Activated gamma-delta T cell treated with Interleukin-2 at 50 U/mL for 16 hours (primary cell): ENCODE measurements around the gene PXT1.
"Not testable (repeated sequence)": the region's sequence is repeated elsewhere in the genome, so short reads cannot be mapped to it uniquely, and the experiment has no call there.

ENCODE experiments used
- DNase-seq: peaks from one replicate; pipeline ENCODE4 v3.0.0-alpha.2; 2020

The PXT1 gene, protein sequence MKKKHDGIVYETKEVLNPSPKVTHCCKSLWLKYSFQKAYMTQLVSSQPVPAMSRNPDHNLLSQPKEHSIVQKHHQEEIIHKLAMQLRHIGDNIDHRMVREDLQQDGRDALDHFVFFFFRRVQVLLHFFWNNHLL

DNA sequence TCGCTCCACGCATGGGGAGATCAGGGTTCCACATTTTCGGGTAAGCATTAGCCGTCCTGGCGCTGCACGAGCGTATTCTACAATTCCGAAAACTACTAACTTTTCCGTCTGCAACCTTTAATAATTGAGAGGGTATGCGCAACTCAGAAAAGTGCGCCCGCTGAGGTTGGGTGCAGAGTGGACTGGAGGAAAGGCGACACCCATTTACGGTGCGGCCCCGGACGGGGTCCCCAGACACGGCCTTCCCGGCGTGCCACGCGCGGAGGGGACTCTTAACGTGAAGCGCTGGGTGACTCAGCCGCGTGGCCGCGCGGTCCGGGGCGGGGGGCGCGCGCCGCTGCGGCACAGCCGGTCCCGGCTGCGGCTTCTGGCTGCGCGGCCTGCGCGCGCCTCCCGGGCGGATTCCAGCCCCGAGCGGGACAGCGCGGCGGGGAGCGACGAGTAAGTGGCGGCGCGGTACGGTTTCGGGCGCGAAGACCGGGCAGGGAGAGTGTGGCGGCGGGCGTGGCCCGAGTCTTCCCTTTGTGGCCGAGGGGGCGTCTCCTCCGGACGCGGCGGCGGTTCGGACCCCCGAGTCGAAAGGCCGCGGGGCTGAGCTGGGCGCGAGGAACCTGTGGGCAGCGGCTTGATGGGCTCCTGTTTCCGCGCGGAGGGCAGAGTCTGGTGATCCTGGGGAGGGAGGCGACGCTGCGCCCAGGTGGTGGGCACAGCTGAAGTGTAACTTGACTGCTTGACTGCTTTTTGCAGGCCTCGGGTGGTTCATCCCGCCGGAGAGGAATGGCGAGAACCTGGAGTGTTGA, at the start of gene PXT1, which contains the start of gene KCTD20:
PXT1 (minus strand) TSS at position 184 of the 800 bp plus-strand sequence. CDS start 16,772 bp downstream, outside the sequence.
KCTD20 (plus strand) TSS at position 330 of the 800 bp plus-strand sequence. CDS start 27,098 bp downstream, outside the sequence.
- peak; percentile 82 for DNase-seq

DNA sequence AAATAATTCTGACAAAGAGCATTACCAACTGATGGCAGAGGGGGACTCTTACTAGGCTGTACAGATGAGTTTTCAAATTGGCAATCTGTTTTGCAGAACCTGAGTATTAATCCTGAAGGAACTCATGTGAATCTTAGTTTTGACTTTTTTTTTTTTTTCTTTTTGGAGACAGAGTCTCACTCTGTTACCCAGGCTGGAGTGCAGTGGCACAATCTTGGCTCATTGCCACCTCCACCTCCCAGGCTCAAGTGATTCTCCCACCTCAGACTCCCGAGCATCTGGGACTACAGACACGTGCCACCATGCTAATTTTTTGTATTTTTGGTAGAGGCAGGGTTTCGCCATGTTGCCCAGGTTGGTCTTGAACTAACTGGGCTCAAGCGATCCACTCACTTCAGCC, 49.4 kb upstream of the PXT1 start:
- no peak for DNase-seq

DNA sequence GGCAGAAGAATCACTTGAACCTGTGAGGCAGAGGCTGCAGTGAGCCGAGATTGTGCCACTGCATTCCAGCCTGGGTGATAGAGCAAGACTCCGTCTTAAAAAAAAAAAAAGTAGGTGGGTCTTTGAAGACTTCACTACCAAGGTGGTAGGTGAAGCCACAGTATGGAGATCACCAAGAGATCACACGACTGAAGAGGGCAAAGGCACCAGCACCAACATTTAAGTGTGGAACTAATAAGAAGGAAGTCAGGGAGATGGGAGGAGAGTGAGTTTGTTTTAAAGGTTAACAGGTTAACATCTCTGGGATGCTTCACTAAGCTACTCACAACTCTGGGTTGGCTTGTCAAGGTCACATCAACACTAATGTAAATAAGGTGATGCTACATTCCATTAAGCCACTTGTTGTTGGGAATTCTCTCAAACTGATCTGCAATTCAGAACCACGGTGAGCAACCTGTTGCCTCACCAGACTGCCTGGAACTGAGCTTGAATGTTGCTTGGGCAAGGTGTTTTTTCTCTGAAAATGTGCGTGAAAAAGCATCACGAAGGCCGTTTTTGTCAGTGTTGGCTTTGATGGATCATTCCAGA, 48.8 kb upstream of the PXT1 start:
- DNase-seq = no peak

DNA sequence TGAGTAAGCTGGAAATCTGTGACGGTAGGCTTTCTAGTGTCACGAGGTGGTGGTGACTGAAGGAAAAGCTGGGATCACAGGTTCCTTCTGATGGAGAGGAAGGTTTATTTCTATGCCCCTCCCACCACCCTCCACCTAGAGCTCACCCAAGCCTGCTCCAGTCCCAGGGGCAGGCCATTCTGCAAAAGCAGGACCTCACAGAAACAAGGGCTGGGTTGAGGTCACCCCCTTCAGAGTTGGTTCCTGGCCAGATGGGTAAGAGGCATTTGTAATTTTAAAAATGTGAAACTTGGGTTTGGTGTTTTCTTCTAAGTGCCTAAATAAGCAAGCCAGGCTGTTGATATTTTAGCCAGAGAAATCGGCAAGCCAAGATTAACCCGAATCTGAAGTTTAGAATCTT, 46.8 kb upstream of the PXT1 start:
- no peak for DNase-seq

DNA sequence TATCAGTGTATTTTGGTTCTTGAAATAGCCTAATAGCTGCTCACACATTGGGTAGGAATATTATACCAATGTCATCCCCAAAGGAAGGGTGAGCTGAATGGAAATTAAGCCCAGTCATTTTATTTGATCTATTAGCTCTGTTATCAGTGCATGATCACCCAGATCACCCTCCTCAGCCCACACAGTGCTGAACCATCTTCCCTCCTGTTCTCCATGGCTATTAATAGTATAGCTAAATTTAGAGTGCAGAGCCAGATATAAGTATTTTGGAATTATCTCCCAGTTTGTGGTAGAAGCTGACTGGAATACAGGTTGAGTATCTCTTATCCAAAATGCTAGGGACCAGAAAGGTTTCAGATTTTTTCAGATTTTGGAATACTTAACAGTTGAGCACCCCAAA, 45.6 kb upstream of the PXT1 start:
- DNase-seq = no peak

DNA sequence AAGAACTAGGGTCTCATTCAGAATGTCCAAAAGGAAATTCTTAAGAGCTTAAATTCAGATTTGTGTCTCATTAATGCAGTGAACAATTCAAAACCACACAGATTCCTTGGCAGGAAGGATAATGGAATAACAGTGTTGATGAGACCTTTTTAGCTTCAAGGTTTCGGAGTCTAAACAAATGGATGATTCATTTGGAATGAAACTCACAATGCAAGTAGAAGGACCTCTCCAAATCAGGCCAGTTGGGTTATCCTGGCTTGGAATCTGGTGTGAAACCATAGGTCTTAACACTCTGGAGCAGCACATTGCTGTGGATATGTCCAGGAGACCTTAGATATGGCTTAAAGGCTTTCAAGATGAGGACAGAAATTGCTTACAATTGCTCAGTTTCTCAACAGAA, 45.0 kb upstream of the PXT1 start:
- no peak for DNase-seq

DNA sequence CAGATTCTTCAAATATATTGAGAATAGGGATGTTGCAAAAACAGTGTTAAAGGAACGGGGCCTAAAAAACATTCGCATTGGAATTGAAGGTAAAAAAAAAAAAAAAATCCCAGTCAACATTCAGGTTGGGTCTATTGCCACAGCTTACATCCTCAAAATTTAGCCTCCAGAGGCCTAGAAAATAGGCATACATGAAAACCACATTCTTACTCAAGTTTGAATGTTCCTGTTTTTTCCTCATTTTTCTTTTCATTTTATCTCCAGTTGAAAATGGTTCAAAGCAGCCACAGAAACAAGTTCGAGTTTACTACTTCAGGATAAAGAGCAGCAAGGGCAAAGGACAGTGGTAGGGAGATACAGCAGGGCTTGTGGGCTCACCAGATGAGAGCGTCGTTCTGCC, 42.1 kb upstream of the PXT1 start:
- no peak for DNase-seq

DNA sequence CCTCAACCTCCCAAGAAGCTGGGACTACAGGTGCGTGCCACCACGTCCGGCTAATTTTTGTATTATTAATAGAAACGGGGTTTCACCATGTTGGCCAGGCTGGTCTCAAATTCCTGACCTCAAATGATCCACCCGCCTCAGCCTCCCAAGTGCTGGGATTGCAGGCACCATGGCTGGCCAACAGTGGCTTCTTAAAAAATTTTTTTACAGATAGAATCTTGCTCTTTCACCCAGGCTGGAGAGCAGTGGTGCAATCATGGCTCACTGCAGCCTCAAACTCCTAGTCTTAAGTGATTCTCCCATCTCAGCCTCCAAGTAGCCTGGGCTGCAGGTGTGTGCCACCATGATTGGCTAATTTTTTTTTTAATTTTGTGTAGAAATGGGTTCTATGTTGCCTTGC, 40.7 kb upstream of the PXT1 start:
- DNase-seq = not testable (repeated sequence)

DNA sequence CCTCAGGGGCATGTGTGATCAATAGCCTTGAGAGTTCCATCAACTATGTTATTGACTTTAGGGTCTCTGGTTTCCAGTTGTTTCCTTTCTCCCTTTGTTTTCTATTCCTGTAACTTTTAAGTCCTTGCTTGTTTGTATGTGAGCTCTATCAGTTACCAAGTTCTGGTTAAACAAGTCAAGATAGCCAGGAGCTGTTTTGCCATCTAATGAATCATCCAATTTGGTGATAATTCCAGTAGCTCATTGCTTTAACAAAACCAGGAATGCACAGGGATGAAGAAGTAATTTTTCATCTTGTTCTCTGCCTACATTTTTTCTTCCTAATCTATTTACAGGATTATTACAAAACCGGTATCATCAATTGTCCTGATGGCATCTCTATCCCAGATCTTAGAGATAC, 36.6 kb upstream of the PXT1 start:
- no peak for DNase-seq

DNA sequence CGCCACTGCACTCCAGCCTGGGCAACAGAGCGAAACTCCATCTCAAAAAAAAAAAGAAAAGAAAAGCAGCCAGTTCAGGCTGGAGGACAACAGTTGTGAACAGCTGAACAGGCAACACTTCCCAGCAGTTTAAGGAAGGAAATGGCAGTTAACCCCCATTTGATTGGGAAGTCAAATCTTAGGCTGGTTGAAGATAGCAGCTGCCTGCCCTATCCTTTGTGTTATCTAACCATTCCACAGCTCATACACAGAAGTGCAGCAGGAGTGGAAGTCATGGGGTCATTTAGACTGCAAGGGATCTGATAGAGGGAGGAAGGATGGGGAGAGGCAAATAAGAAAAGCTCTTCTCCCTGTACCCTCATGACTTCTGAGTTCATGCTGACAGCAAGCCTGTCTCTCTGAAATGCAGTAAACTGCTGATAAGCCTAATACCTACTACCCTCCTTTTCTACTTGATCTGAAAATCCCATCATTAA, 35.4 kb upstream of the PXT1 start:
- DNase-seq = no peak

DNA sequence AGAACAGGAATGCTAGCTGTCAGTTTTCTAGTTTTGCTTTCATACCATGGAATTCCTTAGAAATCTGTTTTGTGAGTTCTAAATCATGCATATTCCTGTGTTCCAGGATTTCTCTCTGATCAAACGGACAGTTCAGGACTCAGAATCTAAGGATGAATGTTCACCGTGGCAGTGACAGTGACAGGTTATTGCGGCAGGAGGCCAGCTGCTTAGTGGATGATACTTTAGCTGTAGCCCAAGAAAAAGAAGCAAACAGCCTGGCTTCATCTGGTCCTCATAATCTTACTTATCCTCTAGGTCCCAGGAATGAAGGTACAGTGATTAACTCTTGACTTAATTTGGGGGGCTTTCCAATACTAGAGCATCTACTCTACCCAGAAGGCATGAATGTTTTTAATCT, 27.3 kb upstream of the PXT1 start:
- no peak for DNase-seq

DNA sequence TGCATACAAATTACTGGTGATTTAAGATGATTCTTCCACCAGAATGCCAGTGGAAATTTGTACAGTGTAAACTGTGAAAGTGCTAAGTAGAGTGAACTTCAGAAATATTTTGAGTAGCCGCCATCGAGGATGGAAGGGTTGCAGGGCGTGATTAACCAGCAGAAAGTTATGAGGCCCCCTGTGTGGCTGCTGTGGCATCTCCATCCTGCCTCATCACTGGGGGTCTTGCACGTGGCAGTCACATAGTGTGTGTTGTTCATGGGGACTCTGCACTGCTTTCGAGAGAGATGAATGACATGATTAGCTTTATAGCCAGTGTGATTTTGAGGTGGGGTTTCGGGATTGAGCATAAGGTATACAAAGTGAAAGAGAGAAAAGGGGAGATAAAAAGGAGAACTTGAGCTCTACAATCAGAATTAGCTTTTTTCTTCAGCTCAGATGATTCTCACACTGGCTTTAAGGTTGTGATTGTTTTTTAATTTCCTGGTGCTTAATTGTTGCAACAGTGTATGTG, 26.6 kb upstream of the PXT1 start:
- DNase-seq = no peak

DNA sequence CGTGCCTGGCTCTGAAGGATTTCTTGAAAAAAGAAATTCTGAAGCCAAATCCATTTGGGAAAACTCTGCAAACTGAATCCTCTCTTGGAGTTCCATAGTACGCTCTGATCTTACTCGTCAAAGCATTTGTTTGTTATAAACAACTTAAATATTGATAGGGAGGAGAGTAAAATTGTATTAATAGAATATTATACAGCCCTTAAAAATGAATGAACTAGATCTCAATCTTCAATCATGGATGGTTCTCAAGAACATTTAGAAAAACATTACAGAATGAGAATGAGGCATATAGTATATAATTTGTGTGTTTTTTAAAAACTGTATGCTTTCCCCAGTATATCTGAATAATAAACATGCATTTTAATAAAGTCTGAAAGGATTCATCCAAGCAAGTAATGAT, 25.0 kb upstream of the PXT1 start:
- DNase-seq = no peak

DNA sequence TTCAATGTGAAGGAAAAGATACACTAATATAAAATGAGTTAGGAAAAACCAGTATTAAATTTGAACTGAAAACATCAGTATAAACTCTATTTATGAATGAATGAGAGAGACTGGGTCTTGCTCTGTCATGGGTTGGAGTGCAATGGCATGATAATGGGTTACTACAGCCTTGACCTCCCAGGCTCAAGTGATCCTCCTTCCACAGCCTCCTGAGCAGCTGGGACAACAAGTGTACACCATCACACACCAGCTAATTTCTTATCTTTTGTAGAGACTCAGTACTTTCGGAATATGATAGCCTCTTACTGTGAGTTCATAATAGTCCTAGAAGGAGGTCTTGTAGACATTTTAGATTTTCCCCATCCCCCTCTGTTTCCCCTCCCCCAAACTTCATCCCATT, 21.6 kb upstream of the PXT1 start:
- DNase-seq = no peak

DNA sequence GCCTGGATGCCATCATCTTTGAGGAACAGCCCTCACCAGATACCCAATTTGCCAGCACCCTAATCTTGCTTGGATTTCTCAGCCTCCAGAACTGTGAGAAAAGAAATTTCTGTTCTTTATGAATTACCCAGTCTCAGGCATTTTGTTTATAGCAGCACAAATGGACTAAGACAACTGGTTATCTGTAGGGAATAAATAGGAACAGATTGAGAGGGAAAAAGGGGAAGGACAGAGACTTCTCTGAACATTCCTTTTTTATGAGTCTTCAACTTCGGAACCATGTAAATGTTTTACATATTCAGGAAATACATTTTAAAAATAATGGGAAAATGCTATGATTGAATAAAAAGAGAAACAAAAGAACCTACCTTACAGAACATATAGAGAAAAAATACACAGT, 21.0 kb upstream of the PXT1 start:
- no peak for DNase-seq

DNA sequence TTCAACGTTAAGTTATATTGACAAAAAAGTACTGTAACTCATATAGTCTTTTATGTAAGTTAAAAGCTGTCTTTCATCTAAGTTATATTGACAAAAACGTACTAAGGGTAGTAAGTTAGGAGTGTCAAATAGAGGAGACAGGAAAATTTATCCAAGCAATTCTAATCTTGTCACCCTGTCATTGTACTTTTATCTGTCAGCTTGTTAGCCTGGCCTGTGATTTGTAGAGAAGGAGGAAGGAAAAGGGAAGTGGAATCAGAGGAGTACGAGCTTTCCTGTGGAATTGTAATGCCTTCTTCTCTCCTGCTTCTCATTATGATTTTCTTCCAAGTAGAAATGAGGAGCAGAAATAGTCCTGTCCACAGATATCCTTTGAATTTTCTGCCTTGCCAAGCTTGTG, 19.0 kb upstream of the PXT1 start:
- no peak for DNase-seq

DNA sequence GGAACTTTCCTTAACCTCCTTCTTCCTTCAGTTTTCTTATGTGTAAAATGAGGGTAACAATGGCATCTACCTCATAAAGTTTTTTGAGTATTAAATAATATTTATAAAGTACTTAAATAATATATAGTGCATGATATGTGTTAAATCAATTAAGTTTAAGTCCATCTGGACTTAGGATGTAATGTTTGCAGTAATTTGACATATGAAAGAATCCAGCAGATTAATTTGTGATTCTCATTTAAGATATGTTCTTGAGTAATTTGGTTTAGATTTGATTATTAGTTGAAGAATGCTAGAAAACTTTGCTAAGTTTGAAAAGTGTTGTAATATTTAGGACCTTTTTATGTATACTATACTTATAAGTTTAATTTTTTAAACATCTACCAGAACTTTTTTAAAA, 18.3 kb upstream of the PXT1 start:
- DNase-seq = no peak

DNA sequence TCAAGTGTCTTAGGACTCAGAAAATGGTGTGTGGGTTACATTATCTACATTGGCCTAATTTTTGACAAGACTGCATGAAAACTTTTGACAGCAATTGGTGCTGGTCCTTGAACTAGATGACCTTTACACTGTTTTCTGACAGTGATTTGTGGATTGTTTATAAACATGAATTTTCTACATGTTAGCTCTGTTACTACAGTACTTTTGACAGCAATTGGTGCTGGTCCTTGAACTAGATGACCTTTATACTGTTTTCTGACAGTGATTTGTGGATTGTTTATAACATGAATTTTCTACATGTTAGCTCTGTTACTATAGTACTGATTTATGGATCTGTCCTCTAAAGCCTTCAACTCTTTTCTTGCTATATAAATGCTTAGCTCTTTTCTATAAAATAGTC, 16.8 kb upstream of the PXT1 start:
- DNase-seq = no peak

DNA sequence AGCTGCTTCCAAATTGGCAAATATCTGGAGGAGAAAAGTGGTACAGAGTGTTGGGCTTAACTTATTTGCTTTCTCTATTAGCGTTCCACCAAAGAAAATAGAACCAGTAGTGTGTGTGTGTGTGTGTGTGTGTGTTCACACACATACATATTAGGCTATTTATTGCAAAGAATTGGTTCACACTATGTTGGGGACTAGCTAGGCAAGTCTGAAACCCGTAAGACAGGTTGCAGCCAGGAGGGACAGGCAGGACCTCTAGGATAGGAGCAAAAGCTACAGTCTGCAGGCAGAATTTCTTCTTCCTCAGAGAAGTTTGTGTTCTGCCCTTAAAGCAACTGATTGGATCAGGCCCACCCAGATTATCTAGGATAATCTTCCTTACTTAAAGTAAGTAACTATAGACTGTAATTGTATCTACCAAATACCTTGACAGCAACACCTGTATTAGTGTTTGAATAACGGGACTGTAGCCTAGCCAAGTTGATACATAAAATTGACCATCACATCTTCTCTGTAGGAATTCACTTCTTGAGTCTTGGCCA, 12.9 kb upstream of the PXT1 start:
- DNase-seq = no peak

DNA sequence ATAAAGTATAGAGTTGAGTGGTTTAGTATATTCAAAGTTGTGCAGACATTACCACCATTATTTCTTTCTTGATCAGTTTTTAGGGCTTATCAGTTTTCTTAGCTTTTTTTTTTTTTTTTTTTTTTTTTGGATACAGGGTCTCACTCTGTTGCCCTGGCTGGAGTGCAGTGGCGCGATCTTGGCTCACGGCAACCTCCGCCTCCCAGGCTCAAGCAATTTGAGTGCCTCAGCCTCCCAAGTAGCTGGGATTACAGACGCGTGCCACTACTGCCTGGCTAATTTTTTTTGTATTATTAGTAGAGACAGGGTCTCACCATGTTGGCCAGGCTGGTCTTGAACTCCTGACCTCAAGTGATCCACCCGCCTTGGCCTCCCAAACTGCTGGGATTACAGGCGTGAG, 10.2 kb upstream of the PXT1 start:
- DNase-seq = not testable (repeated sequence)

DNA sequence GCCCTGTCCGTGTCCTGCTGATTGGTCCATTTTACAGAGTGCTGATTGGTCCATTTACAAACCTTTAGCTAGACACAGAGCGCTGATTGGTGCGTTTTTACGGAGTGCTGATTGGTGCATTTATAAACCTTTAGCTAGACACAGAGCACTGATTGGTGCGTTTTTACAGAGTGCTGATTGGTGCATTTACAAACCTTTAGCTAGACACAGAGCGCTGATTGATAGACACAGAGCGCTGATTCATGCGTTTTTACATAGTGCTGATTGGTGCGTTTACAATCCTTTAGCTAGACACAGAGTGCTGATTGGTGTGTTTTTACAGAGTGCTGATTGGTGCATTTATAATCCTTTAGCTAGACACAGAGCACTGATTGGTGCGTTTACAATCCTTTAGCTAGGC, 6.5 kb upstream of the PXT1 start:
- DNase-seq = not testable (repeated sequence)

DNA sequence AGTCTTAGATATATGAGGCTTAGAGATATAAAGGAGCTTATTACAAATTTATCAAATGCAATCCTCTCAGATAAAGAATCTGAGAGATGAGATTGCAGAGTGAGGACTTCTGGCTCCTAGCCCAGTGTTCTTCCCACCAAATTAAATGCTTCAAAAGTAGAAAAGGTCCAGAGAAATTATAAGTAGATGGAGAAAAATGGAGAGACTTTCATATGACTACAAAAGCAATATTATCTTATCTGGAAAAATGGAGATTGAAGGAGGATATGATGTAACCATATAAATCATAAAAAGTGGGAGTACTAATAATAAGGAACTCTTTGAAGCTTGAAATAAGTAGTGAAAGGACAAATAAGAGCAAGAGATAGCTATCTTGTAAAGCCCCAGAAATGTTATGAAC, 3.0 kb upstream of the PXT1 start:
- DNase-seq = no peak

DNA sequence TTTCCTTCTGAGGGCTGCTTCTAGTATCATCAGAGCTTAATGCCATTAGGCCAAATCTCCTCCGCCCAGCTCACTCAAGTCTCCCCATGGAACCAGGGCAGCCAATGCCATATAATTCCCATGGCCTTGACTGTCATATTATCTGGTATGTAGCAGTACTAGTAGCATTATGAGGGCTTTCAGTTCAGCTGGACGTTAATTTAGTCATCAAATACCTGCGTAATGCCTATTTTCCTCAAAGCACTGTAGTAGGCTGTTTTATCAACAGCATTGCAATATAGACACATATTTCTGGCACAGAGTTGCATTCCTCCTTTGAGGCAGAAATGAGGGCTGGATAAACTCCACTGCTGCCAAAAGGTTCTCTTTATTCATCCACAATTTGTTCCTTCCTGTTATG, 1.8 kb upstream of the PXT1 start:
- DNase-seq = no peak
